CD4-positive, alpha-beta memory T cell (primary cell): ENCODE data around the gene CELF2. TPM values are rescaled to one million over a fixed set of nuclear protein-coding genes. Genes with fewer than 3 reads are reported as not detected.

Source experiments
- CTCF ChIA-PET: fragments of 350-600 bp; sonication (Branson Sonifier 250); formaldehyde crosslinking; loops from one replicate; lab custom pipeline; 2021; ENCODE audit warnings: inconsistent platforms; ENCODE audit not compliant: partially characterized antibody; lab: Charles Lee
- POLR2A ChIA-PET: fragments of 350-600 bp; sonication (Branson Sonifier 250); formaldehyde crosslinking; loops from one replicate; lab custom pipeline; 2021; ENCODE audit not compliant: partially characterized antibody; lab: Charles Lee
- DNase-seq, 5 donors: peaks; one replicate each; pipeline versions ENCODE4 v3.0.0 to v3.0.0-alpha.2; 2020 to 2022; ENCODE audit warnings: mixed read lengths in 1 of 5
- H3K27ac ChIP-seq: one replicate; pipeline ENCODE4 v1.7.0; 2013; ENCODE audit warnings: low read depth, low read length
- H3K27me3 ChIP-seq: 2 replicates; pipeline ENCODE4 v1.7.0; 2013; ENCODE audit warnings: mild to moderate bottlenecking, low read length, moderate library complexity; ENCODE audit not compliant: insufficient read depth
- H3K36me3 ChIP-seq: 2 replicates; pipeline ENCODE4 v1.7.0; 2013; ENCODE audit warnings: mild to moderate bottlenecking, low read length, moderate library complexity; ENCODE audit not compliant: insufficient read depth
- H3K4me1 ChIP-seq: 2 replicates; pipeline ENCODE4 v1.7.0; 2013; ENCODE audit warnings: mild to moderate bottlenecking, low read length, moderate library complexity; ENCODE audit not compliant: insufficient read depth
- H3K4me3 ChIP-seq, 2 donors: one replicate each; pipeline ENCODE4 v1.7.0; 2013; ENCODE audit warnings: low read length in 2 of 2, mild to moderate bottlenecking in 1 of 2
- H3K9me3 ChIP-seq, 2 donors: one replicate each; pipeline ENCODE4 v1.7.0; 2013; ENCODE audit warnings: low read length in 2 of 2, control low read depth in 1 of 2; ENCODE audit not compliant: control insufficient read depth in 1 of 2
- H3K27ac Mint-ChIP-seq, 7 donors: one replicate each; pipeline ENCODE4 v1.8.0; 2020 to 2021; ENCODE audit warnings: mixed read lengths in 7 of 7, mild to moderate bottlenecking in 6 of 7, inconsistent platforms in 3 of 7, moderate library complexity in 3 of 7
- H3K27me3 Mint-ChIP-seq, 2 donors: one replicate each; pipeline ENCODE4 v1.8.0; 2020 to 2021; ENCODE audit warnings: mixed read lengths in 2 of 2
- H3K36me3 Mint-ChIP-seq, 2 donors: one replicate each; pipeline ENCODE4 v1.8.0; 2020 to 2021; ENCODE audit warnings: mixed read lengths in 2 of 2, inconsistent platforms in 1 of 2, mild to moderate bottlenecking in 1 of 2
- H3K4me1 Mint-ChIP-seq, 4 donors: one replicate each; pipeline ENCODE4 v1.8.0; 2020 to 2021; ENCODE audit warnings: mixed read lengths in 4 of 4, mild to moderate bottlenecking in 1 of 4
- H3K4me3 Mint-ChIP-seq, 8 donors: one replicate each; pipeline ENCODE4 v1.8.0; 2020 to 2021; ENCODE audit warnings: mixed read lengths in 8 of 8, mild to moderate bottlenecking in 7 of 8, moderate library complexity in 6 of 8, inconsistent platforms in 3 of 8
- H3K9me3 Mint-ChIP-seq, 8 donors: one replicate each; pipeline ENCODE4 v1.8.0; 2020 to 2021; ENCODE audit warnings: mixed read lengths in 8 of 8, mild to moderate bottlenecking in 5 of 8, inconsistent platforms in 3 of 8, moderate library complexity in 1 of 8
- intact Hi-C: fragments of 100-400 bp; cut with micrococcal nuclease; formaldehyde crosslinking; loops from one replicate; pipeline ENCODE4 v1.15.1; 2023
- polyA plus RNA-seq, 2 donors: library from polyadenylated mRNA; unstranded; fragments of 300-500 nt; fragmentation: Illumina TruSeq; gene quantifications; one replicate each; pipeline ENCODE4 v1.2.3, GENCODE V29; 2021
- total RNA-seq, 2 experiments: library from RNA; stranded (reverse); gene quantifications; one replicate each; pipeline ENCODE4 v1.2.3, GENCODE V29; 2021

The CELF2 gene
- total and polyA plus RNA-seq, 4 experiments from 2014 or later = 122 to 180 (median 167) TPM

DNA sequence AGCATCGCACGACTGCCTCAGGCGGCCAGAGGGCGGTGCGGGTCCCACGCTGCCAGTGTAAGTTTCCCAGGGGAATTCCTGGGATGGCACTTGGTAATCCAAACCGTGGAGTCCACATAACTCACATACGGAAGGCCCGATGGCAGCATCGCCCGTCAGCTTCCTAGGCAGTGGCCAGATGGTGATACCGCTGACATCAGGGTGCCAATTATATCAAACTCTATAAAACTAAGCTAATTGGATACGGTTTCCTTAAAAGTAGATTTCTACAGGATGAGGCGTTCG lies 189.8 kb downstream of the CELF2 start:
- ChIA-PET CTCF (interaction anchor here (1.1 to 2.5 kb wide), 4 partner anchors 11 to 62 kb away, joined by 4 to 5 read pairs (median 4); no protein-coding TSS in a partner anchor), POLR2A (interaction anchor here (1.5 to 2.9 kb wide), 4 partner anchors 13 to 58 kb away, joined by 3 to 9 read pairs (median 5); no protein-coding TSS in a partner anchor)
- H3K27me3 ChIP-seq = no peaks in the 10 kb centered on the region
- H3K27me3 Mint-ChIP-seq = no peaks in the 10 kb centered on the region
- no peak overlapping the region for H3K4me3 ChIP-seq
- peaks cover 83 to 100% (median 92%) of the 10 kb centered on the region in 4 donors for H3K4me1 Mint-ChIP-seq
- peak overlapping the region; percentile 15 for H3K27ac ChIP-seq
- peak overlapping the region; percentile 66 to 96 (median 87) for H3K27ac Mint-ChIP-seq
- intact Hi-C loops = loop anchor here (5.0 kb wide), 1 partner anchor 65 kb away; no protein-coding TSS in a partner anchor
- peaks cover 0 to 1% (median 0%) of the 10 kb centered on the region in 8 donors for H3K9me3 Mint-ChIP-seq
- H3K36me3 Mint-ChIP-seq = peaks cover 48 to 97% of the 10 kb centered on the region in 2 donors
- no peak for DNase-seq
- H3K9me3 ChIP-seq = no peaks in the 10 kb centered on the region
- peaks cover 44% of the 10 kb centered on the region for H3K36me3 ChIP-seq
- peak overlapping the region in 6 of 8 donors; percentile 77 to 94 (median 80) for H3K4me3 Mint-ChIP-seq
- peaks cover 99% of the 10 kb centered on the region for H3K4me1 ChIP-seq

- Histone ChIP-seq H3K27me3 (no peaks in the 10 kb centered on the region), H3K4me3 (no peak overlapping the region), H3K4me1 (peaks cover 99% of the 10 kb centered on the region), H3K36me3 (peaks cover 44% of the 10 kb centered on the region), H3K9me3 (no peaks in the 10 kb centered on the region), H3K27ac (peak overlapping the region; percentile 52)
- peaks cover 0 to 1% (median 0%) of the 10 kb centered on the region in 8 donors for H3K9me3 Mint-ChIP-seq
- POLR2A ChIA-PET = interaction anchor here (1.1 to 4.0 kb wide), 5 partner anchors 18 to 59 kb away, joined by 3 to 23 read pairs (median 5); no protein-coding TSS in a partner anchor
- no peak for DNase-seq
- H3K27ac Mint-ChIP-seq = peak overlapping the region; percentile 75 to 96 (median 87)
- H3K27me3 Mint-ChIP-seq = no peaks in the 10 kb centered on the region
- intact Hi-C loops = loop anchor here (2.0 to 5.0 kb wide), 4 partner anchors 19 to 64 kb away; no protein-coding TSS in a partner anchor
- CTCF ChIA-PET = interaction anchor here (0.6 to 1.1 kb wide), 3 partner anchors 10 to 27 kb away, joined by 4 read pairs; no protein-coding TSS in a partner anchor
- H3K36me3 Mint-ChIP-seq = peaks cover 41 to 95% of the 10 kb centered on the region in 2 donors
- H3K4me3 Mint-ChIP-seq = peak overlapping the region; percentile 67 to 94 (median 78)
- peaks cover 82 to 100% (median 91%) of the 10 kb centered on the region in 4 donors for H3K4me1 Mint-ChIP-seq
Observed at GRCh38 chr10:11208243-11208642, 190.6 kb downstream of the CELF2 start.

DNA sequence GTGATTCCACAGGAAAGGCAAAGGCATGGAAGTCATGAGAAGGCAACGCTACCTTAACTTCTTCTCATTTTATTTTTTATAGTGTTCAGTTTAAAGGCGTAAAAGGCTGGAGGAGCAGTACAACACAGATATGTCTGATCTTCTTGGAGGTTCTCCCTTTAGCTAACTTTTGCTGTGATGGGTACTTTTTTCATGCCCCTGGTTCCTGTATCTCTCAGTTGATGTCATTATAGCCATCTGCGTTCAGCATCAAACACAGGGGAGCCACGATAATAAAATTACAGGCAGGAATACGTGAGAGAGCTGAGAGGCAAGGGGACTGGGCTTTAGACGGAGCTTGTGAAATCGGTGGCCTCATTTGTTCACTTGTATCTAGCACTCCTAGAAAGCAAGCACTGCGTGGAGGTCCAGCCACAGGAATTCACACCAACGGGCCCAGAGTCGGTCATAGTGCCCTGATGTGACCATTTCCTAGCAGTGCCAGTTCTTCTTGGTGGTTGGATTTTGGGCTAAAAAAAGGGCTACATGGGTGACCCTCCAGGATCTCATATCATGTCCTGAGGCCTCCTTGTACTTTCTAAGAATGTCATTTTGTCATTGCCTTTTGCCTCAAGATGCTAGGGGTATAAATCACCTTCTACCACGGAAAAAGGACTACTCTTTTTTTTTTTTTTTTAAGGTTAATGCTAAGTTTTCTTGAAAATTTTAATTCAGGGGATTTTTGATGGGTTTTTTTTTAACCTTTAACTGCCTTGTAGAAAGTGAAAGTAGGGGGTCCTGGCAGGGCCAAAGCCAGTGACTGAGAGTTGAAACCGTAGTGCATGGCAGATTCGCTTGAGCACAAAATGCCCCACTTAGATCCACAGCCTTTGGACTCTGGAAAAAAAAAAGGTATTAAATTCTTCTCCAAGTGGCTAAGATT lies 191.5 kb downstream of the CELF2 start:
- Histone ChIP-seq H3K9me3 (no peaks in the 10 kb centered on the region), H3K27ac (peak overlapping the region; percentile 52), H3K4me3 (peak overlapping the region in 1 of 2 donors; percentile 32), H3K36me3 (peaks cover 38% of the 10 kb centered on the region), H3K27me3 (no peaks in the 10 kb centered on the region), H3K4me1 (peaks cover 99% of the 10 kb centered on the region)
- Mint-ChIP-seq H3K36me3 (peaks cover 38 to 94% of the 10 kb centered on the region in 2 donors), H3K27me3 (no peaks in the 10 kb centered on the region), H3K4me3 (peak overlapping the region; percentile 68 to 94 (median 78)), H3K9me3 (peaks cover 0 to 1% (median 0%) of the 10 kb centered on the region in 8 donors), H3K27ac (peak overlapping the region; percentile 75 to 96 (median 87)), H3K4me1 (peaks cover 83 to 99% (median 91%) of the 10 kb centered on the region in 4 donors)
- POLR2A ChIA-PET = interaction anchor here (1.0 to 6.4 kb wide), 9 partner anchors 16 to 61 kb away, joined by 3 to 42 read pairs (median 5); no protein-coding TSS in a partner anchor
- intact Hi-C loops = loop anchor here (1.0 to 5.0 kb wide), 5 partner anchors 8 to 63 kb away; no protein-coding TSS in a partner anchor
- peak; percentile 16 to 57 (median 25) for DNase-seq
- CTCF ChIA-PET = interaction anchor here (0.6 to 1.2 kb wide), 4 partner anchors 18 to 27 kb away, joined by 3 to 4 read pairs (median 3); no protein-coding TSS in a partner anchor

- CTCF ChIA-PET = interaction anchor here (0.9 to 1.2 kb wide), 4 partner anchors 17 to 29 kb away, joined by 3 read pairs; no protein-coding TSS in a partner anchor
- intact Hi-C loops = loop anchor here (1.0 to 5.0 kb wide), 5 partner anchors 7 to 62 kb away; no protein-coding TSS in a partner anchor
- Histone ChIP-seq H3K4me3 (peak overlapping the region in 1 of 2 donors; percentile 32), H3K9me3 (no peaks in the 10 kb centered on the region), H3K4me1 (peaks cover 100% of the 10 kb centered on the region), H3K27me3 (no peaks in the 10 kb centered on the region), H3K36me3 (peaks cover 39% of the 10 kb centered on the region), H3K27ac (peak overlapping the region; percentile 52)
- peaks cover 83 to 99% (median 92%) of the 10 kb centered on the region in 4 donors for H3K4me1 Mint-ChIP-seq
- POLR2A ChIA-PET = interaction anchor here (0.6 to 6.4 kb wide), 7 partner anchors 15 to 64 kb away, joined by 3 to 42 read pairs (median 5); no protein-coding TSS in a partner anchor
- H3K9me3 Mint-ChIP-seq = peaks cover 0 to 1% (median 0%) of the 10 kb centered on the region in 8 donors
- no peaks in the 10 kb centered on the region for H3K27me3 Mint-ChIP-seq
- no peak for DNase-seq
- peaks cover 38 to 94% of the 10 kb centered on the region in 2 donors for H3K36me3 Mint-ChIP-seq
- peak overlapping the region; percentile 56 to 96 (median 87) for H3K27ac Mint-ChIP-seq
- peak overlapping the region; percentile 68 to 94 (median 78) for H3K4me3 Mint-ChIP-seq
Observed at GRCh38 chr10:11209830-11210181, 192.1 kb downstream of the CELF2 start.

- no peaks in the 10 kb centered on the region for H3K27me3 ChIP-seq
- POLR2A ChIA-PET = interaction anchor here (0.6 to 6.4 kb wide), 13 partner anchors 15 to 65 kb away, joined by 3 to 42 read pairs (median 4); no protein-coding TSS in a partner anchor
Observed at GRCh38 chr10:11210211-11210922, 192.7 kb downstream of the CELF2 start.

More at GRCh38 chr10:11210211-11210922, 192.7 kb downstream of the CELF2 start:
- Histone ChIP-seq H3K4me3 (peak overlapping the region in 1 of 2 donors; percentile 32), H3K9me3 (no peaks in the 10 kb centered on the region), H3K36me3 (peaks cover 34% of the 10 kb centered on the region), H3K27ac (peak overlapping the region; percentile 52), H3K4me1 (peaks cover 100% of the 10 kb centered on the region)
- H3K27me3 Mint-ChIP-seq = no peaks in the 10 kb centered on the region
- peaks cover 85 to 99% (median 92%) of the 10 kb centered on the region in 4 donors for H3K4me1 Mint-ChIP-seq
- H3K4me3 Mint-ChIP-seq = peak overlapping the region; percentile 50 to 94 (median 78)
- H3K36me3 Mint-ChIP-seq = peaks cover 40 to 94% of the 10 kb centered on the region in 2 donors
- intact Hi-C loops = no loop called here
- peak overlapping the region; percentile 56 to 96 (median 87) for H3K27ac Mint-ChIP-seq
- H3K9me3 Mint-ChIP-seq = peaks cover 0 to 1% (median 0%) of the 10 kb centered on the region in 8 donors
- CTCF ChIA-PET = interaction anchor here (0.9 to 1.2 kb wide), 4 partner anchors 17 to 28 kb away, joined by 3 read pairs; no protein-coding TSS in a partner anchor
- peak in 1 of 5 donors; percentile 47 for DNase-seq
